ENCODE data around the gene ARMS2.

- TF ChIP-seq CTCF (IDR thresholded peaks at IDR 0.05): no peak
- TF ChIP-seq POLR2A (IDR thresholded peaks at IDR 0.05): no peak
- TF ChIP-seq POLR2AphosphoS5 (IDR thresholded peaks at IDR 0.05; ENCODE audit: insufficient read depth in 1 of 2, low read depth in 1 of 2): no peak
Observed at GRCh38 chr10:122500726-122501125, 46.3 kb downstream of the ARMS2 start.

All from vagina (tissue), 2 donors.